NB4 (cell line): Measurements from ENCODE around the gene ZNF497.

Source experiments
- DNase-seq: peaks from one replicate; pipeline ENCODE4 v3.0.0; 2010; ENCODE audit warnings: low read depth
- H3K4me3 ChIP-seq: one replicate; pipeline ENCODE4 v1.5.1; 2011; ENCODE audit warnings: mild to moderate bottlenecking, low read depth, low read length, moderate library complexity
- MYC ChIP-seq: IDR thresholded peaks from 2 replicates; pipeline ENCODE4 v1.6.1; 2011; ENCODE audit warnings: low read depth, low read length
- POLR2A ChIP-seq: IDR thresholded peaks from 2 replicates; pipeline ENCODE4 v1.6.1; 2011; ENCODE audit warnings: mild to moderate bottlenecking; ENCODE audit not compliant: insufficient read length; ENCODE audit errors: extremely low read depth
- TF ChIP-seq, protein P1 (sequence below): IDR thresholded peaks from one replicate; pipeline ENCODE4 v1.5.1; 2012; ENCODE audit warnings: low read depth, low read length
- TF ChIP-seq, protein P2 (sequence below): IDR thresholded peaks from 2 replicates; pipeline ENCODE4 v1.6.1; 2011; ENCODE audit warnings: low read depth, low read length

The ZNF497 gene

DNA sequence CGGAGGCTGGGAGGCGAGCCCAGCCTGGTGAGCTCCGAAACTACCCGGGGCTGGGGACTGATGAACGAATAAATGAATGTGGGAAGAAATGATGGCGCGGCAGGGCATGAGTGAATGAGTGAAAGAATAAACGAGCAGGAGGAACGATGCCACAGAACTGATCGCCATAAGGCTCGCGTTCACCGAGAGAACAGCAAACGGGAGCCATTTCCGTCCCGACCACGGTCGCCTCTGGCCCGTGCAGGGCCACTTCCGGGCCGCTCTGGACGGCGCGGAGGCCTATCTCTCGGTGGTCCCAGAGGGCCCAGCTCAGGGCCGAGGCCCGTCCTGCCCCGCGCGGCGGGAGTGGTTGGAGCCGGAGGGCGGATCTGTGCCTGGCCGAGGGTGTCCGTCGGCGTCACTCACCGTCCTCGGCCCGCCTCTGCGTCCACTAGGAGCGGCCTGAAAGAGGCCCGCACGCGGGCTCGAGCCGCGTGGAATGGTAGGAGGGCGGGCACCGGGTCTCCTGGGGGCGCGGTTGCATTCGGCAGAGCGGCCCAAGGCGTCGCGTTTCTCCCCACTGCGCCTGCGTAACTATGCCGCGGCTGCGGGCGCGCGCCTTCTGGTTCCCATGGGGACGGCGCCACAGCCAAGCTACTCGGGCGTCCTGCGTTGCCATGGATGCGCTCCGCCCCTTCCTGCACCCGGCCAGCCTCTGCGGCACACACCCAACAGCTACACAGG, at the start of gene ZNF497:
TSS of gene ZNF497 (minus strand) at position 480 of the 723 bp plus-strand sequence. CDS start 5,116 bp downstream, outside the sequence.
- DNase-seq: peak; percentile 97
- peak within 1 kb of the TSS; percentile 88 for H3K4me3 ChIP-seq
- peak; percentile 76 for TF ChIP-seq MYC
- TF ChIP-seq, protein P1, sequence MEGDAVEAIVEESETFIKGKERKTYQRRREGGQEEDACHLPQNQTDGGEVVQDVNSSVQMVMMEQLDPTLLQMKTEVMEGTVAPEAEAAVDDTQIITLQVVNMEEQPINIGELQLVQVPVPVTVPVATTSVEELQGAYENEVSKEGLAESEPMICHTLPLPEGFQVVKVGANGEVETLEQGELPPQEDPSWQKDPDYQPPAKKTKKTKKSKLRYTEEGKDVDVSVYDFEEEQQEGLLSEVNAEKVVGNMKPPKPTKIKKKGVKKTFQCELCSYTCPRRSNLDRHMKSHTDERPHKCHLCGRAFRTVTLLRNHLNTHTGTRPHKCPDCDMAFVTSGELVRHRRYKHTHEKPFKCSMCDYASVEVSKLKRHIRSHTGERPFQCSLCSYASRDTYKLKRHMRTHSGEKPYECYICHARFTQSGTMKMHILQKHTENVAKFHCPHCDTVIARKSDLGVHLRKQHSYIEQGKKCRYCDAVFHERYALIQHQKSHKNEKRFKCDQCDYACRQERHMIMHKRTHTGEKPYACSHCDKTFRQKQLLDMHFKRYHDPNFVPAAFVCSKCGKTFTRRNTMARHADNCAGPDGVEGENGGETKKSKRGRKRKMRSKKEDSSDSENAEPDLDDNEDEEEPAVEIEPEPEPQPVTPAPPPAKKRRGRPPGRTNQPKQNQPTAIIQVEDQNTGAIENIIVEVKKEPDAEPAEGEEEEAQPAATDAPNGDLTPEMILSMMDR: no peak
- peak; percentile 72 for TF ChIP-seq POLR2A
- TF ChIP-seq, protein P2, sequence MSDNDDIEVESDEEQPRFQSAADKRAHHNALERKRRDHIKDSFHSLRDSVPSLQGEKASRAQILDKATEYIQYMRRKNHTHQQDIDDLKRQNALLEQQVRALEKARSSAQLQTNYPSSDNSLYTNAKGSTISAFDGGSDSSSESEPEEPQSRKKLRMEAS: peak; percentile 66; the same call in 1 of the 2 replicates

DNA sequence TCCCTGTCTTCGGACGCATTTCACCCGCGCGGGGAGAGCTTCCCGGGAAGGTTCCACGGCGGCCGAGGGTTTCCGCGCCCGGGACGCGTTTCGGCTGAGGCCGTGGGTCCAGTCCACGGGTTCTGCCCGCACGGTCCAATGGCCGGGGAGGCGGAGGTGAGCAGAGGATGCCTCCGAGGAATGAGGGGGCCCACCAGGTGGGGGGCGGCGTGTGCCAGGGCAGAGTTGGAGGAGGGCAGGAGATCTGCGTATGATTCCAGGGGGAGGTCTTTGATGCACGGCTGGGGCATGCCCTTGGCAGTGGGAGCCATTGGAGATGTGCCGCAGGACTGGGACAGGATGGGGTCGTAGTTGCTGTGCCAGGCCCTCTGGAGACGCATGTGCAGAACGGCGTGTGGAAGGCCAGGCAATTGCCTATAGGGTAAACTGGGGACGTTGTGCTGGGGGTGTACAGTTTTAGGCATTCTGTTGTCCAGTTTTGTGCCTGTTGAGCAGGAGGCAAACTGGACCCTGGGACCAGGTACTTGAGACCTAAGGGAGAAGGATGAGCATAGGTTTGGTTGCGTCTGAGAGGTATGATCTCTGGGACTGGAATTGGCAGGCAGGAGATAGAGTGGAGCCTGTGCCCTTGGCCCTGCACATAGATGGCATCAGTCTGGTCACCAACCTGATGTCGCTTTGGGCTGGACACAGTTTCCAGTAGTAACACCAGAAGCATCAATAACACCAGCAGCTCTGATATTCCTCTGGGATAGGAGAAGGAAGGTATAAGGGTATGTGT, 46.6 kb upstream of the ZNF497 start:
- peak; percentile 66 for DNase-seq
- no peak for TF ChIP-seq POLR2A
- TF ChIP-seq, protein P1: no peak
- TF ChIP-seq MYC: peak; percentile 38; the same call in 1 of the 2 replicates
- TF ChIP-seq, protein P2: peak; percentile 68
- H3K4me3 ChIP-seq: peak overlapping the region; percentile 62

DNA sequence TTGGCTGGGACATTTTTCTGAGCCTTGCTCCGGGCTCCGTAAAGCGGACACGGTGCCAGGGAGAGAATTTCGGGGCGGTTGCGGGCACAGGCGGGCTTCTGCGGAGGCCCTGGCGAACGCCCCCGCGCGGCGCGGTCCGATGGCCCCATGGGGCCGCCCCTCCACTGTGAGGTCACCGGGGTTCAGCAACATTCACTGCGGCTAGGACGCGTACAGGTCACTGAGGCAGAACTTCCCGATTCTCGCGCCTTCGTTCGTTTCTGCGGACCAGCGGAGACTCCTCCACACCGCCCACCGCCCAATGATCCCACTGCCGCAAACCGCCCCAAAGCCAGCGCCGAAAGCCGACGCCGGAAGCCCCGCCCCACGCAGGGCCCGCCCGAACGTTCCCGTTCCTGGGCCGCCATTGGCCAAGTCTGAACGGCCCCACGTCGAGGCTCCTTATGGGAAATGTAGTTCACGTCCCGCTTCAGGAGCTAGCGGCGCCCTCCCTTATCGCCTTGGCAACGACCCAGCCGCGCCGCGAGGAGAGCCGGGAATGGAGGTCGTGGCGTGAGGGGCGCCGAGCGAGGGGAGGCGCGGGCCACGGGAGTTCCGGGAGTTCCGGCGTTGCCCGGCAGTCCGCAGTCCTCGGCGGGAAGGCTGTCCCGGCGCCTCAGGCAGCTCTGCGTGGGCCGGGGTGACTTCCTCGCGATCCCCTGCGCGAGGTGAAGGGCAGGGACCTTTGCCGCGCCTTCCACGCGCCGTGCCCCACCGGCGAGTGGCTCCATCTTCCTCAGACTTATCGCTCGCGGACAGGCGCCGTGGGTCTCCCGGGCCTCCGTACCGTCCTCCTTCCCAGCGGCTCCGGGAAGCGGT, 45.8 kb upstream of the ZNF497 start, which contains the start of gene ZNF584:
TSS of gene ZNF584 (plus strand) at position 498 of the 858 bp plus-strand sequence. CDS start 499 bp downstream, outside the sequence.
- peak within 1 kb of the TSS; percentile 69 for H3K4me3 ChIP-seq
- peak; percentile 98 for DNase-seq
- peak; percentile 43 for TF ChIP-seq MYC
- TF ChIP-seq, protein P2: peak; percentile 38; the same call in 1 of the 2 replicates
- TF ChIP-seq POLR2A: peak; percentile 69
- TF ChIP-seq, protein P1: no peak

DNA sequence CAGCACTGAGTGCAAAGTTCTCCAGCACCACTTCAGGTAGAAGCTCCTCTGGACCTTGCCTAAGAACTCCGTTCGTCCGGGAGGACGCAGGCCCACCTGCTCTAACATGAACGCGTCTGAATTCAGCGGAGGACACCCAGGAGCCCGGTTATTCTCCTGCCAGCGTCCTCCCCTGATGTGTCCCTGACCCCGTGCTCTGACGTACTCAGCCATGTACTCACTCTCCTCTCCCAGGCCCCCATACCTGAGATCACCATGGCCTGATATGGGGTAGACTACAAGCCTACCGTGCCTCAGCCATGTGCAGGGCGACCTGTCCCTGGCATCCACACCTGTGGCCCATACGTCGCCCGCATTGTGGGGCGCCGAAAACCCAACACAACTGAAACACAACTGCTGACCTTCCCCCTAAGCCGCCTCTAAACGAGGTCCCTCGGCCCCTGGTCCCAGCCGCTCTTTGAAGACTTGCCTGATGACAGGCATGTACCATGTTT, 45.2 kb upstream of the ZNF497 start:
- DNase-seq: no peak
- TF ChIP-seq, protein P2: peak; percentile 11; the same call in 1 of the 2 replicates
- TF ChIP-seq, protein P1: no peak
- peak overlapping the region; percentile 69 for H3K4me3 ChIP-seq
